Activated naive CD8-positive, alpha-beta T cell treated with anti-CD3 and anti-CD28 coated beads, Interleukin-2, amount 10 ng/mL, durations not matched to agents 7 days and 5 days (primary cell): ENCODE results near the gene SV2C. TPM values are rescaled to one million over a fixed set of nuclear protein-coding genes. Genes with fewer than 3 reads are reported as not detected.

ENCODE experiments used
- ATAC-seq: fragments of 150-1000 bp; cut with Tn5 transposase; one replicate; pipeline ENCODE4 v1.10.0; 2021; ENCODE audit warnings: low read depth, moderate library complexity
- POLR2A ChIA-PET: fragments of 350-600 bp; sonication (Branson Sonifier 250); formaldehyde crosslinking; loops from one replicate; lab custom pipeline; 2021; ENCODE audit warnings: antibody characterized with exemption; lab: Charles Lee
- DNase-seq: peaks from one replicate; pipeline ENCODE4 v3.0.0; 2021
- H3K27ac Mint-ChIP-seq: one replicate; pipeline ENCODE4 v1.8.0; 2022; ENCODE audit warnings: mild to moderate bottlenecking, mixed read lengths
- H3K27me3 Mint-ChIP-seq: one replicate; pipeline ENCODE4 v1.8.0; 2022; ENCODE audit warnings: mild to moderate bottlenecking, moderate library complexity, mixed read lengths
- H3K36me3 Mint-ChIP-seq: one replicate; pipeline ENCODE4 v1.8.0; 2021; ENCODE audit warnings: mild to moderate bottlenecking, mixed read lengths
- H3K4me1 Mint-ChIP-seq: one replicate; pipeline ENCODE4 v1.8.0; 2021; ENCODE audit warnings: mixed read lengths
- H3K4me3 Mint-ChIP-seq: one replicate; pipeline ENCODE4 v1.8.0; 2022; ENCODE audit warnings: mild to moderate bottlenecking, moderate library complexity, mixed read lengths
- H3K9me3 Mint-ChIP-seq: one replicate; pipeline ENCODE4 v1.8.0; 2021; ENCODE audit warnings: mixed read lengths
- total RNA-seq, 2 experiments: library from RNA; stranded (reverse); gene quantifications; one replicate each; pipeline ENCODE4 v1.2.3, GENCODE V29; 2021

The SV2C gene
- total RNA-seq, 2 experiments from 2014 or later: 0.03 TPM

DNA sequence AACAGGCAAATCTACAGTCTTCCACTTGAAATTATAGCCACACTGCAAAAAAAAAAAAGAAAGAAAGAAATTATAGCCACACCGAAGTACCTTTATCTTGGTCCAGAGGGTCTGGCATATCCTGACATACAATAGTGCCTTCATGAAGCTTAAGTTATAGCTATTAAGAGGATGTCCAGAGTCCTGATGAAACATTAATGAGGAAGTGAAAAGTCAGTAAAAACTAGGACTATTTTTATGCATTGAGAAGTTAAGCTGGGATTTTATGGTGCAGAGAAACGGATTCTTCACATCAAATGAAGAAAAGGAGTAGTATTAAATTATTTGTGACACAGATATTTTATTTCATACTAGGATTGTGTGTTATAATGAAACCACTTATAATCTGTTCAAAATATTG, 123.9 kb downstream of the SV2C start:
- no peak for ATAC-seq
- peaks cover 4% of the 10 kb centered on the region for H3K9me3 Mint-ChIP-seq
- H3K27ac Mint-ChIP-seq: no peak overlapping the region
- DNase-seq: no peak
- POLR2A ChIA-PET: no interaction called here
- H3K4me3 Mint-ChIP-seq: no peak overlapping the region
- peaks cover 18% of the 10 kb centered on the region for H3K27me3 Mint-ChIP-seq
- H3K36me3 Mint-ChIP-seq: no peaks in the 10 kb centered on the region
- no peaks in the 10 kb centered on the region for H3K4me1 Mint-ChIP-seq

DNA sequence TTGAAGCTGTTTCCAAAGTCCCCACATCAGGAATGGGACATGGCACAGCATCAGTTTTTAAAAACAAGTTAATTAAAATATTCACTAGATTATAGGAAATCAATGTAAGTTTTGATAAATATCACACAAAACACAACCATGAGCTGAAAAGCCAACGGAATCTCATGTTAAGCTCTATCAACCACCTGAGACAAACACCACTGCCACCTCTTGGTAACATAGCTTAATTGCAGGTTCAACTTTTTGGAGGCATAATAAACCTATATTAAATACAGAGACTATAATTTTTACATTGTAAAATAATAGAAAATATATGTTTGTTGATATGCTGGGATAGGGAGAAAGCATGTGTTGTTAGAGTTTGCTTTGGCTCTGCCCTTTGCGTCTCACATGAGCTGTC, 126.1 kb downstream of the SV2C start:
- ATAC-seq (no peak), DNase-seq (no peak)
- no peaks in the 10 kb centered on the region for H3K4me1 Mint-ChIP-seq
- no peak overlapping the region for H3K27ac Mint-ChIP-seq
- POLR2A ChIA-PET: no interaction called here
- H3K27me3 Mint-ChIP-seq: peaks cover 19% of the 10 kb centered on the region
- no peak overlapping the region for H3K4me3 Mint-ChIP-seq
- no peaks in the 10 kb centered on the region for H3K36me3 Mint-ChIP-seq
- H3K9me3 Mint-ChIP-seq: peaks cover 4% of the 10 kb centered on the region

DNA sequence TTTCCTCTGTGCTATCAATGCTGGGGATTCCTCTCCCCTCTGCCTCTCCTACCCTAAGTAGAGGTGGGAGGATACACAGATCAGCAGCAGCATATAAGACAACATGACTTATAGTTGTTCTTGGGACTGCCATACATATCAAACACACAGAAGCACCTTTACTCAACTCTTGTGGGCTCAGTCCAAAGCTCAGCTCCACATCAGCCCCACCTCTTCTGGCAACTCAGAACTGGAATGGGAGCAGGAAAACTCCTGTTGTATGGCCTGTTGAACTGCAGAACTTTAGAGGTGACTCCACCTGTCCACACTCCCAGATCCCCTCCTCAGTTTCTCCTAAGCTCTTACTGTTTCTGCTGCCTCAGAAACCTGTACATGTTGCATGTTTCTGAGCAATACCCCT, 127.8 kb downstream of the SV2C start:
- no peak for ATAC-seq
- no peaks in the 10 kb centered on the region for H3K36me3 Mint-ChIP-seq
- no peak overlapping the region for H3K4me3 Mint-ChIP-seq
- H3K27me3 Mint-ChIP-seq: peaks cover 19% of the 10 kb centered on the region
- no peaks in the 10 kb centered on the region for H3K4me1 Mint-ChIP-seq
- no peak overlapping the region for H3K27ac Mint-ChIP-seq
- no peak for DNase-seq
- H3K9me3 Mint-ChIP-seq: peaks cover 4% of the 10 kb centered on the region
- POLR2A ChIA-PET: no interaction called here

DNA sequence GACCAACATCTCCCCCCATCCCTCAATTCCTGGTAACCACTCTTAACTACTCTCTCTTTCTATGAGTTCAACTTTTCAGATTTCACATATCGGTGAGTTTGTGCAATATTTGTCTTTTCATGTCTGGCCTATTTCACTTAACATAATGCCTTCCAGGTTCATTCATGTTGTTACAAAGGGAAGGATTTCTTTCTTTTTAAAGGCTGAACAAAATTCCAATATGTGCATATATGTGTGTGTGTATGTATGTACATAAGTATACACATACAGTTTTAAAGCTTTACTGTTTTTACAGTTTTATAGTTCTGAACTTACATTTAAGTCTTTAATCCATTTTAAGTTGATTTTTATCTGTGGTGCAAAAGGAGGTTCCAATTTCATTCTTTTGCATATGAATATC, 130.7 kb downstream of the SV2C start:
- Mint-ChIP-seq H3K36me3 (peaks cover 2% of the 10 kb centered on the region), H3K9me3 (peaks cover 4% of the 10 kb centered on the region), H3K4me1 (no peaks in the 10 kb centered on the region), H3K4me3 (no peak overlapping the region), H3K27ac (no peak overlapping the region), H3K27me3 (peaks cover 10% of the 10 kb centered on the region)
- no peak for ATAC-seq
- DNase-seq: no peak
- POLR2A ChIA-PET: no interaction called here

DNA sequence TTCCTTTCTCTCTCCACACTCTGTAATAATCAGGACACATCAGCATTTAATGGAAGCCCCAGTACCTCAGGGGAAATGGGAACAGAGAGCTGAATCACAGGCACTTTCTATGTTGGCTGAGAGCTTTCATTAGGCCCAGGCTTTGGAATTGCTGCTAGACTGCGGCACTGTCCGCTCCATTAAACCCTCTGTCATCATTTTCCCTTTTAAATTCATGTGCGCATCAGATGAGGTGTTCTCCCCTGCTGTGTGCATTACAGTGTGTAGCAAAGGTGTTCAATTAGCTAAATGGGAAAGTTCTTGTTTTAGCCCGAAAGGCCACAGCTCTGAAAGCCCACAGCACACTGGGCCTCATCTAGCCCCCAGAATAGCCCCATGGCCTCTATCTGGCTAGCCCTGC, 133.6 kb downstream of the SV2C start:
- H3K9me3 Mint-ChIP-seq: no peaks in the 10 kb centered on the region
- no peak for ATAC-seq
- no peak overlapping the region for H3K27ac Mint-ChIP-seq
- POLR2A ChIA-PET: no interaction called here
- DNase-seq: no peak
- no peak overlapping the region for H3K4me3 Mint-ChIP-seq
- H3K27me3 Mint-ChIP-seq: peaks cover 10% of the 10 kb centered on the region
- no peaks in the 10 kb centered on the region for H3K4me1 Mint-ChIP-seq
- peaks cover 2% of the 10 kb centered on the region for H3K36me3 Mint-ChIP-seq

DNA sequence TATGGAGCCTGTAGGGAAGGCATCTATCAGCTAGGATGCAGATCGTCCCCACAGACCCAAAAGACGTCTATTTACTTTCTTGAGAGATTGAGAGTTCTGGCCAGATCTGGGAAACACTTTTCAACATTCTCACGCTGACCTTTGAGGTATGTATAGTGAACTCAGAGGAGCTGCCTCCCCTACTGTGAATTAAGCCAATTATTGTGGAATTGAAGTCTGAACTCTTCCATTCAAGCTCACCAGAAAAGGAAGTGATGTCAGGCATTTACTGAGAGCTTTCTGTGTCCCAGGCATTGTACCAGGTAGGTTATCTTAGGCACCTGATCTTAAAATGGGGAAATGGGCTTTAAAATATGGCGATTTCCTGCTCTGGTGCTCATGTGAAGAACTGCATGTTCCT, 136.5 kb downstream of the SV2C start:
- Mint-ChIP-seq H3K4me1 (no peaks in the 10 kb centered on the region), H3K27ac (no peak overlapping the region), H3K4me3 (no peak overlapping the region), H3K9me3 (no peaks in the 10 kb centered on the region), H3K27me3 (peaks cover 6% of the 10 kb centered on the region), H3K36me3 (peaks cover 2% of the 10 kb centered on the region)
- ATAC-seq (no peak), DNase-seq (no peak)
- POLR2A ChIA-PET: no interaction called here

DNA sequence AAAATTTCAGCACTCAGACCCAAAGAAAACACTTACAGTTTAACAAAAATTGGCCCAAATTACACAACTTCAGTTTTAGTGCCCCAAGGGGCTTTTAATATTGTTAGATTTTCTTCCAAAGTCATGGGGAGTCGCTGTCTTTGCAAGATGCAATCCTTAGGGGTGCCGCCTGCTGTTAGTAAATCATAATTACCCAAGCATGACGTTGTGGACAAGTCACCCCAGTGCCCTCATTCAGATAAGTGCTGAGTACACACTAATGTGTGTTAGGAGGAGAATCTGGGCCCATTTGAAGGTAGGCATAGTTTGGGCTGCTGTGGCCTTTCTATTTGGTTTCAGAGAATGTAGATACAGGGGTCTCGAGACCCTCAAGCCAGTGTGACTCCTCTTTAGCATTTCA, 138.1 kb downstream of the SV2C start:
- no peak for ATAC-seq
- DNase-seq: no peak
- H3K9me3 Mint-ChIP-seq: no peaks in the 10 kb centered on the region
- POLR2A ChIA-PET: no interaction called here
- H3K27me3 Mint-ChIP-seq: peaks cover 6% of the 10 kb centered on the region
- no peak overlapping the region for H3K4me3 Mint-ChIP-seq
- no peaks in the 10 kb centered on the region for H3K4me1 Mint-ChIP-seq
- H3K36me3 Mint-ChIP-seq: peaks cover 2% of the 10 kb centered on the region
- no peak overlapping the region for H3K27ac Mint-ChIP-seq

DNA sequence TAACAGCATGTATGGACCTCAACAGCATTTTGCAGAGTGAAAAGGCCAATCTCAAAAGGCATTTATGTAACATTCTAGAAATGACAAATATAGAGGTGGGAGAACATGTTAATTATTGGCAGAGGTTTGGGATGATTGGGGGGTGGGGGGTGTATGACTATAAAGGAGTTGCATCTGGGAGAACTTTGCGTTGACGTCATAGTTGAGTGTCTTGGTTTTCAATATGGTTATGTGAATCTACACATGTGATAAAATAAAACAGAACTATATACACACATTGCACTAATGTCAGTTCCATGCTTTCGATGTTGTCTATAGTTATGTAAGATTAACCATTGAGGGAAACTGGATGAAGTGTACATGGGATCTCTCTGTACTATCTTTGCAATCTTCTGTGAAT, 139.1 kb downstream of the SV2C start:
- Mint-ChIP-seq H3K4me1 (no peaks in the 10 kb centered on the region), H3K36me3 (peaks cover 2% of the 10 kb centered on the region), H3K27ac (no peak overlapping the region), H3K4me3 (no peak overlapping the region), H3K27me3 (peaks cover 6% of the 10 kb centered on the region), H3K9me3 (no peaks in the 10 kb centered on the region)
- DNase-seq: no peak
- POLR2A ChIA-PET: no interaction called here
- ATAC-seq: no peak

DNA sequence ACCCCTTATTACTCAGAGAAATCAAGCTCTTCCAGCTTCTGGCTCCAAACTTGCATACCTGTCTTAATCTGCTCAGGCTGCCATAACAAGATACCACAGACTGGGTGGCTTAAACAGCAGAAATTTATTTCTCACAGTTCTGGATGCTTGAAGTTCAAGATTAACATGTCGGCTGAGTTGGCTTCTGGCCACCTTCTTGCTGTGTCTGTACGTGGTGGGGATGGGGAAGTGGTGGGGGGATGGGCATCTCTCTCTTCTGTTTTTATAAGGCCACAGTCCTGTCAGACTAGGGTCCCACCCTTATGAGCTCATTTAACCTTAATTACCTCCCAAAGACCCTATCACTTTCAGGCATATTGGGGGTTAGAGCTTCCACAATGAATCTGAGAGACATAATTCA, 140.5 kb downstream of the SV2C start:
- no peak overlapping the region for H3K27ac Mint-ChIP-seq
- DNase-seq (no peak), ATAC-seq (no peak)
- POLR2A ChIA-PET: no interaction called here
- peaks cover 6% of the 10 kb centered on the region for H3K27me3 Mint-ChIP-seq
- H3K4me1 Mint-ChIP-seq: no peaks in the 10 kb centered on the region
- no peak overlapping the region for H3K4me3 Mint-ChIP-seq
- no peaks in the 10 kb centered on the region for H3K9me3 Mint-ChIP-seq
- no peaks in the 10 kb centered on the region for H3K36me3 Mint-ChIP-seq

DNA sequence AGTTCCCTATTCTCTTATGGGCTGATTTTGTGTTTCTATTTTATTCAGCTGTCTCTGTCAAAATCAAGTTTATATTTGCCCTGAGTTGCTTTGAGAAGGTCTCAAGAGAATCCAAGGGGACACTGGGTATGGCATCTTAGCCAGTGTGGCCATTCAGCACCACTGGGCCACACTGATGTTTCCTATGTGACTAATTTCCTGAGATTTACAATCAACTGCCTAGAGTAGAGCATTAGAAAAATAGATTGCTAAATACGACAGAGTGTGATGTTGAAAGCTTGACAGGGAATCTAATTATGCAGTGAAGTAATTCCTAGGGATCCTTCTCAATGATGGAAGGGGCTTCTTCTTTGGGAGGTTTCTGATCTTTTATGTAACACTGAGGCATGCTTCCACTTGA, 141.7 kb downstream of the SV2C start:
- POLR2A ChIA-PET: no interaction called here
- Mint-ChIP-seq H3K27ac (no peak overlapping the region), H3K36me3 (no peaks in the 10 kb centered on the region), H3K4me1 (no peaks in the 10 kb centered on the region), H3K27me3 (peaks cover 9% of the 10 kb centered on the region), H3K4me3 (no peak overlapping the region), H3K9me3 (no peaks in the 10 kb centered on the region)
- no peak for ATAC-seq
- DNase-seq: no peak

DNA sequence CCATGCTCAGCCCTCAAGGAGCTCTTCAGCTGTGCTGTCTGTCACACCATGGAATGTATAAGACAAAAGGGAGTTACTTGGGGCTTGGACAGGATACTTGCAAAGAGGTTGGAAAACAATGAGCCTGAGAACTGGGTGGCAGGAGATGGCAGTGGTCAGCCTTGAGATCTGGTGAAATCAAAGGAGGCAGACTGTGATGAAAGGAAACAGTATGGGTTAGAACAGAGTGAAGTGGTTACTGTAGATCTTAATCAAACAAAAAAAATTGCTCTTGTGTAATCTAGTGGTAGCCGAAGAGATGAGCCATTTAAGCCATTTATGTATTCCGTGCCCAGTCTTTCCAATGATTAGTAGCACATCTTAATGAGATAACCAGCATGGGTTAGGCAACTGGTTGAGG, 142.2 kb downstream of the SV2C start:
- no peak for DNase-seq
- Mint-ChIP-seq H3K9me3 (no peaks in the 10 kb centered on the region), H3K36me3 (no peaks in the 10 kb centered on the region), H3K27ac (no peak overlapping the region), H3K27me3 (peaks cover 9% of the 10 kb centered on the region), H3K4me1 (no peaks in the 10 kb centered on the region), H3K4me3 (no peak overlapping the region)
- POLR2A ChIA-PET: no interaction called here
- no peak for ATAC-seq

DNA sequence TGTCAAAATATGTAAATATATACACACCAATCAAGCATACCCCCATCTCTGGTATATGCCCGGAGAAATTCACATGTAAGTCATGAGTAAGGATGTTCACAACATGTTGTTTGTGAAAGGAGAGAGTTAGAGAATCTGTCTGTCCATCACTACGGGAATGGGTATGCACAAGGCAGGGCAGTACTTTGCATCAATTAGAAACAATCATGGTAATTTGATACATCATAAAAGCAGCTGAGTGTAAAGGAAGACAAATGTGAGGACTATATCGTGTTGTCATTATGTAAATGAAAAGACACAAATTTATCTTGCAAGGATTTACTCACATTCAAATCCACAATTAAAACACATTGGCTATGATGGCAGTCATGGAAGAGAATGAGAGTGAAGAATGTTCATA, 146.7 kb downstream of the SV2C start:
- H3K9me3 Mint-ChIP-seq: no peaks in the 10 kb centered on the region
- ATAC-seq (no peak), DNase-seq (no peak)
- no peaks in the 10 kb centered on the region for H3K36me3 Mint-ChIP-seq
- no peak overlapping the region for H3K4me3 Mint-ChIP-seq
- no peaks in the 10 kb centered on the region for H3K4me1 Mint-ChIP-seq
- POLR2A ChIA-PET: no interaction called here
- no peak overlapping the region for H3K27ac Mint-ChIP-seq
- peaks cover 3% of the 10 kb centered on the region for H3K27me3 Mint-ChIP-seq

DNA sequence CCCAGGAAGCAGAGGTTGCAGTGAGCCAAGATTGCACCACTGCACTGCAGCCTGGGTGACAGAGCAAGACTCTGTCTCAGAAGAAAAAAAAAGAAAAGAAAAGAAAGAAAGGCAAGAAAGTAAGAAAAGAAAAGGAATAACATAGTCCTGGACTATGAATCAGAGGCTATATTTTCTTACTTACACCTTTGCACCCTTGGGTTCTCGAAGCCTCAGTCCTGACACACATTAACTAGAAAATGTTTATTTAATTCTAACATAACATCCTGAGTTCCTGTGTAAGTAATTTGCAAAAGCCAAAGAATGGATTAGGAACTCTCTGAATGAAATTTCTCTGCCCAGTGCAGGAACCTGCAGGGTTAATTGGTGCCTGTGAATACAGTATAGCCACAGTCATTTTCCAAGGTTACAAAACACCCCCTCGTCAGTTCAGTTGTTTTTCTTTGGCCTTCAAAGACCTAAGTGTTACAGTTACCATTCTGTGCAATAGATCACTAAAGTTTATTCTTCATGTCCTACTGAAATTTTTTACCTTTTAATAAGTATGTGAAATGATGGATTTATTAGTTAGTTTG, 147.6 kb downstream of the SV2C start:
- H3K9me3 Mint-ChIP-seq: no peaks in the 10 kb centered on the region
- no peaks in the 10 kb centered on the region for H3K36me3 Mint-ChIP-seq
- no peak overlapping the region for H3K4me3 Mint-ChIP-seq
- no peak for ATAC-seq
- POLR2A ChIA-PET: no interaction called here
- no peaks in the 10 kb centered on the region for H3K4me1 Mint-ChIP-seq
- peaks cover 3% of the 10 kb centered on the region for H3K27me3 Mint-ChIP-seq
- no peak overlapping the region for H3K27ac Mint-ChIP-seq
- DNase-seq: no peak

DNA sequence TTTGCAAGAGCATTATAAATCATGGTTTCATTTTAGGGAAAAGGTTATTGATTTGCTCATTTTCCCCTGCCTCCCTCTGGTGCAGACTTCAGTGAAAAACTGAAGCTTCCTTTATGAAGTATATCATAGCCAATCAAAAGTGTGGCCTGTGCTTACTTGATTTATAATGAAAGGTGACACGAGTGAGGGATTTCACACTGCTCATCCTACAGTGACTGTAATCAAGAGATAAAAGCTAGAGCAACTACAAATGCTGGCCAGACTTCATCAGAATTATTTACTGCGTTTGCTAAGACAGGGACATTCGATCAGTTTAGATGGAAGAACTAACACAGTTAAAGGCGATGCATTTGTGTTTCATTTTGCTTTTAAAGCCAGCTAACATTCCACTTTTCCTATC, 151.5 kb downstream of the SV2C start:
- Mint-ChIP-seq H3K27ac (no peak overlapping the region), H3K4me3 (no peak overlapping the region), H3K4me1 (no peaks in the 10 kb centered on the region), H3K36me3 (no peaks in the 10 kb centered on the region), H3K27me3 (peaks cover 18% of the 10 kb centered on the region), H3K9me3 (peaks cover 4% of the 10 kb centered on the region)
- ATAC-seq: no peak
- POLR2A ChIA-PET: no interaction called here
- no peak for DNase-seq

DNA sequence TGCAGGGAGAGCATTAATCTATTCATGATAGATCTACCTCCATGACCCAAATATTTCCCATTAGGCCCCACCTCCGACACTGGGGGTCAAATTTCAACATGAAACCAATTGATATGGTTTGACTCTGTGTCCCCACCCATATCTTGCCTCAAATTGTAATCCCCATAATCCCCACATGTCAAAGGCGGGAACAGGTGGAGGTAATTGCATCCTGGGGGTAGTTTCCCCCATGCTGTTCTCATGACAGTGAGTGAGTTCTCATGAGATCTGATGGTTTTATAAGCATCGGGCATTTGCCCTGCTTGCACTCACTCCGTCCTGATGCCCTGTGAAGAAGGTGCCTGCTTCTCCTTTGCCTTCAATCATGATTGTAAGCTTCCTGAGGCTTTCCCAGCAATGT, 153.5 kb downstream of the SV2C start:
- Mint-ChIP-seq H3K4me1 (no peaks in the 10 kb centered on the region), H3K36me3 (no peaks in the 10 kb centered on the region), H3K9me3 (peaks cover 4% of the 10 kb centered on the region), H3K4me3 (no peak overlapping the region), H3K27me3 (peaks cover 18% of the 10 kb centered on the region), H3K27ac (no peak overlapping the region)
- no peak for DNase-seq
- POLR2A ChIA-PET: no interaction called here
- ATAC-seq: no peak
